Adrenal gland (tissue), 12 donors: ENCODE data around the gene ACAP3. TPM values are rescaled to one million over a fixed set of nuclear protein-coding genes. Genes with fewer than 3 reads are reported as not detected.

ENCODE experiments used
- DNase-seq, 7 donors: peaks; one replicate each; pipeline ENCODE4 v3.0.0-alpha.2; 2019 to 2020
- H3K27ac ChIP-seq, 5 donors: fragments of 200-600 bp; sonication (generic) in 4 of 5; 1 replicate in 3 of 5; 2 replicates in 2 of 5; pipeline versions ENCODE4 v1.5.1 to v1.8.0; 2016 to 2020; ENCODE audit warnings: mild to moderate bottlenecking in 1 of 5
- H3K27me3 ChIP-seq: fragments of 200-600 bp; 2 replicates; pipeline ENCODE4 v1.8.0; 2021
- H3K36me3 ChIP-seq, 2 donors: fragments of 200-600 bp; replicated peaks in 1 of 2; 1 replicate in 1 of 2; 2 replicates in 1 of 2; pipeline versions ENCODE4 v1.5.1 to v1.8.0; 2018 to 2022
- H3K4me1 ChIP-seq, 2 donors: fragments of 200-600 bp; replicated peaks in 1 of 2; 1 replicate in 1 of 2; 2 replicates in 1 of 2; pipeline versions ENCODE4 v1.5.1 to v1.8.0; 2018 to 2021
- H3K4me3 ChIP-seq, 4 donors: fragments of 200-600 bp; sonication (generic) in 3 of 4; one replicate each; pipeline ENCODE4 v1.5.1; 2016 to 2018
- H3K9me3 ChIP-seq, 3 donors: fragments of 200-600 bp; sonication (generic) in 1 of 3; replicated peaks in 1 of 3; 1 replicate in 2 of 3; 2 replicates in 1 of 3; pipeline versions ENCODE4 v1.5.1 to v1.8.0; 2016 to 2021
- POLR2A ChIP-seq, 2 donors: fragments of 450-650 bp; IDR thresholded peaks; one replicate each; pipeline ENCODE4 v1.6.1; 2017; ENCODE audit warnings: antibody characterized with exemption in 2 of 2, mild to moderate bottlenecking in 2 of 2, moderate library complexity in 1 of 2
- WGBS, 4 donors: extraction: QIAGEN DNeasy Blood & Tissue Kit in 2 of 4; methylation state at CpG; one replicate each; pipeline versions ENCODE4 v1.1.5 to v1.1.7; 2013 to 2017; 5-methylcytosine and 5-hydroxymethylcytosine counted together
- intact Hi-C, 2 donors: fragments of 100-400 bp; cut with DNase I; formaldehyde crosslinking; loops; one replicate each; pipeline versions ENCODE4 v1.14.1 to v1.15.0; 2022 to 2023
- polyA plus RNA-seq, 3 donors: library from polyadenylated mRNA; stranded (reverse); fragments of 200-250 nt in 2 of 3; fragments of 350-450 nt in 1 of 3; fragmentation: Illumina TruSeq in 1 of 3; extraction: RNeasy Lipid Tissue Mini Kit (QIAGEN cat#74804) in 1 of 3; gene quantifications; one replicate each; pipeline ENCODE4 v1.2.3, GENCODE V29; 2013 to 2014
- total RNA-seq, 9 donors: library from RNA; depleted of rRNA in 4 of 9; stranded (reverse); fragments of >200 nt in 4 of 9; fragments of 120-200 nt in 1 of 9; fragmentation: NEBNext Ultra II Directional in 1 of 9; extraction: Animal tissue kit (Norgen Biotek cat#: 25700) in 1 of 9; gene quantifications; one replicate each; pipeline versions ENCODE4 v1.1.0 to v1.2.4, GENCODE V29; 2013 to 2023
- TF ChIP-seq, protein P1 (sequence below), 6 experiments: fragments of 450-650 bp in 4 of 6; fragments of 200-600 bp in 2 of 6; sonication (generic) in 1 of 6; IDR thresholded peaks; 1 replicate in 5 of 6; 2 replicates in 1 of 6; pipeline versions ENCODE4 v1.5.1 to v1.8.0; 2016 to 2021; ENCODE audit warnings: antibody characterized with exemption in 6 of 6, mild to moderate bottlenecking in 2 of 6, moderate library complexity in 1 of 6
- donor health status: healthy with polysubstance abuse.
- donor health status: Bipolar disorder and iron deficiency.
- donor health status: DM: yes; HTN: yes; CAD: no.
- donor health status: DM: no; HTN: no; CAD: no.
- donor health status: DM: no; HTN: no; CAD: no.
- donor health status: DM: yes; HTN: yes; CAD: no.

ACAP3 gene
- total and polyA plus RNA-seq, 12 donors: 5.0 to 385 (median 40.8) TPM

DNA sequence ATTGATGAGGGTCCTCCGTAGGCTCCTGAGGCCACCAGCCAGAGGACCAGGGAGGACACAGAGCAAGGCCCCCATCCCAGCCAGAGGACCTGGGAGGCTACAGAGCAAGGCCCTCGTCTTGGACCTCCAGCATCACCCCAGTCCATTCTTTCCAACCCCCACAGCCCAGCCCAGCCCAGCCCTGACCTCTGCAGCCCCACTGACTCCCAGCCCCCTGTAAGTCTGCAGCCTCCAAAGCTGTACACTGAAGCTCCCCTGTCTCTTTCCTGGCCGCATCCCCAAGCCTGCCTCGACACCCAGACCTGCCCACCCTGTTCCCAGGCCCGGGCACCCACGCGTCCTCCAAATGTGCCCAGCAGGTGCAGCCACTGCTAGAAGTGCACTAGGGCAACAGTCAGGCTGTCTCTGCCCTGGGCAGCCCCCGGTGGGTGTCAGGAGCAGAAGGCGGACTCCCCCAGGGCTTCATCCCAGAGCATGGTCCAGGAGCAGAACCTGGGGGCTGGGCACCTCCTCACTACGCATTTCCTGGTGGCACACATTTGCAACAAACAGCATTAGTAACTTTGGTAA is 39.4 kb upstream of the ACAP3 start:
- Histone ChIP-seq H3K27me3 (no peaks in the 10 kb centered on the region), H3K4me1 (peaks cover 42 to 43% of the 10 kb centered on the region in 2 donors), H3K27ac (peak overlapping the region; percentile 60 to 95 (median 75)), H3K36me3 (no peaks in the 10 kb centered on the region), H3K9me3 (no peaks in the 10 kb centered on the region), H3K4me3 (peak overlapping the region in 1 of 4 donors; percentile 98)
- intact Hi-C loops: no loop called here
- no peak for TF ChIP-seq POLR2A (IDR thresholded peaks at IDR 0.05)
- DNase-seq: no peak
- WGBS, 4 donors: 60 to 77% (median 61%) methylated on average over 5 to 10 of the region's 10 CpGs

- no peaks in the 10 kb centered on the region for H3K36me3 ChIP-seq
- H3K4me3 ChIP-seq: peak overlapping the region in 1 of 4 donors; percentile 98
- DNase-seq: no peak
- 56 to 67% (median 62%) methylated on average over 3 to 10 of the region's 10 CpGs; no CpG with 5 or more reads in 1 of the 4 donors for WGBS, 4 donors
- H3K27me3 ChIP-seq: no peaks in the 10 kb centered on the region
- no peak for TF ChIP-seq POLR2A (IDR thresholded peaks at IDR 0.05)
- TF ChIP-seq, protein P1, sequence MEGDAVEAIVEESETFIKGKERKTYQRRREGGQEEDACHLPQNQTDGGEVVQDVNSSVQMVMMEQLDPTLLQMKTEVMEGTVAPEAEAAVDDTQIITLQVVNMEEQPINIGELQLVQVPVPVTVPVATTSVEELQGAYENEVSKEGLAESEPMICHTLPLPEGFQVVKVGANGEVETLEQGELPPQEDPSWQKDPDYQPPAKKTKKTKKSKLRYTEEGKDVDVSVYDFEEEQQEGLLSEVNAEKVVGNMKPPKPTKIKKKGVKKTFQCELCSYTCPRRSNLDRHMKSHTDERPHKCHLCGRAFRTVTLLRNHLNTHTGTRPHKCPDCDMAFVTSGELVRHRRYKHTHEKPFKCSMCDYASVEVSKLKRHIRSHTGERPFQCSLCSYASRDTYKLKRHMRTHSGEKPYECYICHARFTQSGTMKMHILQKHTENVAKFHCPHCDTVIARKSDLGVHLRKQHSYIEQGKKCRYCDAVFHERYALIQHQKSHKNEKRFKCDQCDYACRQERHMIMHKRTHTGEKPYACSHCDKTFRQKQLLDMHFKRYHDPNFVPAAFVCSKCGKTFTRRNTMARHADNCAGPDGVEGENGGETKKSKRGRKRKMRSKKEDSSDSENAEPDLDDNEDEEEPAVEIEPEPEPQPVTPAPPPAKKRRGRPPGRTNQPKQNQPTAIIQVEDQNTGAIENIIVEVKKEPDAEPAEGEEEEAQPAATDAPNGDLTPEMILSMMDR (IDR thresholded peaks at IDR 0.05): no peak
- H3K9me3 ChIP-seq: no peaks in the 10 kb centered on the region
- H3K4me1 ChIP-seq: peaks cover 38 to 43% of the 10 kb centered on the region in 2 donors
- intact Hi-C loops: no loop called here
- peak overlapping the region in 3 of 5 donors; percentile 72 to 95 (median 85) for H3K27ac ChIP-seq
These were observed 38.8 kb upstream of the ACAP3 start for GRCh38 chr1:1346501-1346890.

GRCh38 chr1:1345860-1346500 is 38.2 kb upstream of the ACAP3 start:
- Histone ChIP-seq H3K4me1 (peaks cover 36 to 43% of the 10 kb centered on the region in 2 donors), H3K9me3 (no peaks in the 10 kb centered on the region), H3K27ac (peak overlapping the region in 3 of 5 donors; percentile 72 to 95 (median 85)), H3K36me3 (no peaks in the 10 kb centered on the region), H3K4me3 (peak overlapping the region in 1 of 4 donors; percentile 98), H3K27me3 (no peaks in the 10 kb centered on the region)
- intact Hi-C loops: no loop called here
- TF ChIP-seq, protein P1 (IDR thresholded peaks at IDR 0.05): no peak
- no peak for TF ChIP-seq POLR2A (IDR thresholded peaks at IDR 0.05)
- 35 to 60% (median 50%) methylated on average over 4 to 12 of the region's 12 CpGs; no CpG with 5 or more reads in 1 of the 4 donors for WGBS, 4 donors
- peak in 3 of 7 donors; percentile 63 to 70 (median 68) for DNase-seq

DNA sequence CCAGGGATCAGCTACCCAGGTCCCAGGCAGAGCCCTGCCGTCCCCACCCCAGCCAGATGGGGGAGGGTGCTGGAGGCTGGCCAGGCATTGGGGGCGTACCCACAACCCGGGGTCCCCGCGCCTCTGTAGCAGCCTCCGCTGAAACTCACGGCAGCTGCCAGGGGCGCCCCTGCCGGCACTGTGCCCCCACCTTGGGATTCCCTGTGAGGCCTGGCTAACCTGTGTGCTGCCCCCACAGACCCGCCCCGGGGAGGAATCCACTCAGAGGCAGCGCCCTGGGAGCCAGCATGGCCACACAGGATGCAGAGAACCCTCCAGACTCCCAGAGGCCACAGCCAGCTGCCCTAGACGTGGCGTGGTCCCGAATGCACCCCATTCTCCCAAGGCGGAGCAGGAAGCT is 37.7 kb upstream of the ACAP3 start:
- Histone ChIP-seq H3K4me3 (no peak overlapping the region), H3K4me1 (peaks cover 36 to 43% of the 10 kb centered on the region in 2 donors), H3K27me3 (no peaks in the 10 kb centered on the region), H3K27ac (peak overlapping the region in 2 of 5 donors; percentile 13 to 95), H3K36me3 (peaks cover 0 to under 1% of the 10 kb centered on the region in 2 donors), H3K9me3 (no peaks in the 10 kb centered on the region)
- no peak for DNase-seq
- intact Hi-C loops: no loop called here
- TF ChIP-seq POLR2A (IDR thresholded peaks at IDR 0.05): no peak
- TF ChIP-seq, protein P1 (IDR thresholded peaks at IDR 0.05): no peak
- WGBS, 4 donors: 71 to 82% (median 77%) methylated on average over 11 to 16 of the region's 16 CpGs; no CpG with 5 or more reads in 1 of the 4 donors
